ENCODE measurements around the gene STEAP2. TPM values are rescaled to one million over a fixed set of nuclear protein-coding genes. Genes with fewer than 3 reads are reported as not detected.

STEAP2 gene
- total and polyA plus RNA-seq, 9 donors, result 10.0 to 47.1 (median 26.6) TPM

- H3K36me3 ChIP-seq, result no peaks in the 10 kb centered on the region
- no peaks in the 10 kb centered on the region for H3K4me1 ChIP-seq (ENCODE audit: insufficient read depth)
- no peak overlapping the region for H3K4me3 ChIP-seq
- DNase-seq, result no peak
- no peak for TF ChIP-seq EP300 (IDR thresholded peaks at IDR 0.05)
- TF ChIP-seq POLR2A (IDR thresholded peaks at IDR 0.05), result no peak
- TF ChIP-seq CTCF (IDR thresholded peaks at IDR 0.05), result no peak
- WGBS, 3 donors, result 48 to 63% (median 52%) methylated on average over 4 of the region's 4 CpGs
- H3K27me3 ChIP-seq, result no peaks in the 10 kb centered on the region
- intact Hi-C loops (cut with DNase I), result no loop called here
- no peak overlapping the region for H3K27ac ChIP-seq
- no peaks in the 10 kb centered on the region for H3K9me3 ChIP-seq
These were observed 44.2 kb upstream of the STEAP2 start for GRCh38 chr7:90167361-90167760.

- Histone ChIP-seq H3K4me3 (no peak overlapping the region), H3K36me3 (no peaks in the 10 kb centered on the region), H3K27ac (no peak overlapping the region), H3K4me1 (ENCODE audit: insufficient read depth) (no peaks in the 10 kb centered on the region), H3K9me3 (no peaks in the 10 kb centered on the region), H3K27me3 (no peaks in the 10 kb centered on the region)
- TF ChIP-seq EP300 (IDR thresholded peaks at IDR 0.05) (no peak), POLR2A (IDR thresholded peaks at IDR 0.05) (no peak), CTCF (IDR thresholded peaks at IDR 0.05) (no peak)
- no peak for DNase-seq
- intact Hi-C loops (cut with DNase I), result no loop called here
- WGBS, 3 donors, result 93 to 97% (median 96%) methylated on average over 1 of the region's 1 CpG
These were observed 41.6 kb upstream of the STEAP2 start for GRCh38 chr7:90169891-90170290.

DNA sequence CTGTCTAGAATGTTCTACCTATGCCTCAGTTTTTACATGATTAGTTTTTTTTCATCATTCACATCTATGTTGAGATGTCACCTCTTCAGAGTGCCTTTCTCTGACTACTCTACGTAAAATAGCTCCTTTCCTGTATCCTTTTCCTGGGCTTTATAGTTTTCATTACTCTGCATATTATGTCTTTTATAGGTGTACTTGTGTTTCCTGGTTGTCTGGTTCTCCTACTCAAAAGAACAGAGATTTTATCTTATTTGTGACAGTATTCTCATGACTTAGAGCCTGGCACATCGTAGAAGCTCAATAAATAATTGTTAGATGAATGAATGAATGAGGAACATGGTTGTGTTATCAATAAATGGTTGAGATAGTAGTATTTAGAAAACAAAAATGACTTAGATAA lies 39.4 kb upstream of the STEAP2 start:
- H3K36me3 ChIP-seq, result no peaks in the 10 kb centered on the region
- DNase-seq, result no peak
- H3K9me3 ChIP-seq, result no peaks in the 10 kb centered on the region
- no peaks in the 10 kb centered on the region for H3K27me3 ChIP-seq
- H3K4me3 ChIP-seq, result no peak overlapping the region
- no peak for TF ChIP-seq CTCF (IDR thresholded peaks at IDR 0.05)
- no peak for TF ChIP-seq POLR2A (IDR thresholded peaks at IDR 0.05)
- TF ChIP-seq EP300 (IDR thresholded peaks at IDR 0.05), result no peak
- WGBS, 3 donors, result 85 to 87% (median 86%) methylated on average over 2 of the region's 2 CpGs
- H3K4me1 ChIP-seq (ENCODE audit: insufficient read depth), result no peaks in the 10 kb centered on the region
- no peak overlapping the region for H3K27ac ChIP-seq
- intact Hi-C loops (cut with DNase I), result no loop called here

GRCh38 chr7:90172624-90173023 lies 38.9 kb upstream of the STEAP2 start:
- WGBS, 3 donors, result 89 to 95% (median 92%) methylated on average over 6 of the region's 6 CpGs
- TF ChIP-seq EP300 (IDR thresholded peaks at IDR 0.05) (no peak), CTCF (IDR thresholded peaks at IDR 0.05) (no peak), POLR2A (IDR thresholded peaks at IDR 0.05) (no peak)
- Histone ChIP-seq H3K27me3 (no peaks in the 10 kb centered on the region), H3K4me1 (ENCODE audit: insufficient read depth) (no peaks in the 10 kb centered on the region), H3K27ac (no peak overlapping the region), H3K36me3 (no peaks in the 10 kb centered on the region), H3K4me3 (no peak overlapping the region), H3K9me3 (no peaks in the 10 kb centered on the region)
- intact Hi-C loops (cut with DNase I), result no loop called here
- no peak for DNase-seq

Measured in ovary (tissue), 9 donors.